HL-60 (cell line): ENCODE results near the gene ADSL.

ENCODE experiments used
- CTCF ChIP-seq: IDR thresholded peaks from one replicate; pipeline ENCODE4 v1.5.1; 2011; ENCODE audit warnings: low read length, control low read depth, inconsistent platforms; ENCODE audit not compliant: insufficient read depth
- REST ChIP-seq: IDR thresholded peaks from 2 replicates; pipeline ENCODE4 v1.6.1; 2012; ENCODE audit warnings: low read depth; ENCODE audit not compliant: insufficient replicate concordance

- TF ChIP-seq CTCF = no peak
- no peak for TF ChIP-seq REST
These were observed 68.7 kb downstream of the ADSL start for GRCh38 chr22:40414838-40415505.
